CD8-positive, alpha-beta memory T cell (primary cell): Measurements from ENCODE around the gene CCDC184. TPM values are rescaled to one million over a fixed set of nuclear protein-coding genes. Genes with fewer than 3 reads are reported as not detected.
"Not testable (repeated sequence)": the region's sequence is repeated elsewhere in the genome, so short reads cannot be mapped to it uniquely, and the experiment has no call there.

Source experiments
- CTCF ChIA-PET: fragments of 350-600 bp; sonication (Branson Sonifier 250); formaldehyde crosslinking; loops from one replicate; lab custom pipeline; 2021; ENCODE audit warnings: antibody characterized with exemption; lab: Charles Lee
- POLR2A ChIA-PET: fragments of 350-600 bp; sonication (Branson Sonifier 250); formaldehyde crosslinking; loops from one replicate; lab custom pipeline; 2021; ENCODE audit warnings: antibody characterized with exemption; lab: Charles Lee
- DNase-seq, 5 donors: peaks; one replicate each; pipeline versions ENCODE4 v3.0.0 to v3.0.0-alpha.2; 2020 to 2022; ENCODE audit warnings: mixed read lengths in 1 of 5
- H3K27ac ChIP-seq: one replicate; pipeline ENCODE4 v1.7.0; 2013; ENCODE audit warnings: low read depth, mild to moderate bottlenecking, low read length, moderate library complexity
- H3K27me3 ChIP-seq: 2 replicates; pipeline ENCODE4 v1.7.0; 2013; ENCODE audit warnings: low read length, mild to moderate bottlenecking; ENCODE audit not compliant: insufficient read depth, poor library complexity, severe bottlenecking
- H3K36me3 ChIP-seq: 2 replicates; pipeline ENCODE4 v1.7.0; 2013; ENCODE audit warnings: mild to moderate bottlenecking, low read length, moderate library complexity; ENCODE audit not compliant: insufficient read depth
- H3K4me1 ChIP-seq: 2 replicates; pipeline ENCODE4 v1.7.0; 2013; ENCODE audit warnings: mild to moderate bottlenecking, low read length, moderate library complexity; ENCODE audit not compliant: insufficient read depth
- H3K4me3 ChIP-seq: 2 replicates; pipeline ENCODE4 v1.7.0; 2013; ENCODE audit warnings: mild to moderate bottlenecking, low read length
- H3K9me3 ChIP-seq: 2 replicates; pipeline ENCODE4 v1.7.0; 2013; ENCODE audit warnings: mild to moderate bottlenecking, low read length
- H3K27ac Mint-ChIP-seq, 8 donors: one replicate each; pipeline ENCODE4 v1.8.0; 2020 to 2021; ENCODE audit warnings: mixed read lengths in 8 of 8, mild to moderate bottlenecking in 6 of 8, inconsistent platforms in 3 of 8, moderate library complexity in 3 of 8
- H3K27me3 Mint-ChIP-seq, 2 donors: one replicate each; pipeline ENCODE4 v1.8.0; 2020 to 2021; ENCODE audit warnings: mixed read lengths in 2 of 2, mild to moderate bottlenecking in 1 of 2, moderate library complexity in 1 of 2
- H3K36me3 Mint-ChIP-seq, 3 donors: one replicate each; pipeline ENCODE4 v1.8.0; 2020 to 2021; ENCODE audit warnings: mixed read lengths in 3 of 3, inconsistent platforms in 1 of 3, mild to moderate bottlenecking in 1 of 3
- H3K4me1 Mint-ChIP-seq, 3 donors: one replicate each; pipeline ENCODE4 v1.8.0; 2020 to 2021; ENCODE audit warnings: mixed read lengths in 3 of 3, inconsistent platforms in 1 of 3, mild to moderate bottlenecking in 1 of 3
- H3K4me3 Mint-ChIP-seq, 7 donors: one replicate each; pipeline ENCODE4 v1.8.0; 2020 to 2021; ENCODE audit warnings: mixed read lengths in 7 of 7, mild to moderate bottlenecking in 6 of 7, moderate library complexity in 4 of 7, inconsistent platforms in 2 of 7
- H3K9me3 Mint-ChIP-seq, 5 donors: one replicate each; pipeline ENCODE4 v1.8.0; 2020 to 2022; ENCODE audit warnings: mixed read lengths in 5 of 5, mild to moderate bottlenecking in 3 of 5, moderate library complexity in 2 of 5, inconsistent platforms in 1 of 5
- polyA plus RNA-seq: library from polyadenylated mRNA; unstranded; fragments of 300-500 nt; fragmentation: Illumina TruSeq; gene quantifications from one replicate; pipeline ENCODE4 v1.2.3, GENCODE V29; 2021
- total RNA-seq, 2 experiments: library from RNA; stranded (reverse); gene quantifications; one replicate each; pipeline ENCODE4 v1.2.3, GENCODE V29; 2021

The CCDC184 gene
- under 1 TPM; 0.72 to 0.97 TPM for total RNA-seq
- 0.91 TPM for polyA plus RNA-seq

- H3K27me3 ChIP-seq = peaks cover 12% of the 10 kb centered on the region
- CTCF ChIA-PET = interaction anchor here (0.8 to 1.8 kb wide), 15 partner anchors 9 to 435 kb away, joined by 3 to 23 read pairs (median 4); partner anchors contain the start of genes ASB8 and OR10AD1
- DNase-seq = peak; percentile 57 to 91 (median 84)
- Mint-ChIP-seq H3K4me3 (peak within 1 kb of the TSS; percentile 93 to 97 (median 96)), H3K36me3 (peaks cover 0 to 6% (median 0%) of the 10 kb centered on the region in 3 donors), H3K9me3 (no peaks in the 10 kb centered on the region), H3K27ac (peak within 1 kb of the TSS; percentile 71 to 96 (median 90)), H3K27me3 (peaks cover 22 to 29% of the 10 kb centered on the region in 2 donors), H3K4me1 (peaks cover 6 to 20% (median 11%) of the 10 kb centered on the region in 3 donors)
- H3K36me3 ChIP-seq = no peaks in the 10 kb centered on the region
- H3K4me1 ChIP-seq = peaks cover 16% of the 10 kb centered on the region
- H3K9me3 ChIP-seq = no peaks in the 10 kb centered on the region
- H3K27ac ChIP-seq = peak within 1 kb of the TSS; percentile 75
- peak within 1 kb of the TSS; percentile 91 for H3K4me3 ChIP-seq
- POLR2A ChIA-PET = interaction anchor here (0.8 to 3.4 kb wide), 3 partner anchors 15 to 277 kb away, joined by 3 to 29 read pairs (median 13); partner anchors contain the start of gene ASB8
Measured at GRCh38 chr12:48183091-48183875, at the start of gene CCDC184. CCDC184 (plus strand) TSS chr12:48183644; CDS start chr12:48184123, 479 bp downstream.

- CTCF ChIA-PET = no interaction called here
Measured at GRCh38 chr12:48135027-48135426, 48.4 kb upstream of the CCDC184 start.

GRCh38 chr12:48142818-48143674 is 40.4 kb upstream of the CCDC184 start:
- no peaks in the 10 kb centered on the region for H3K27me3 Mint-ChIP-seq
- H3K27ac ChIP-seq = no peak overlapping the region
- POLR2A ChIA-PET = no interaction called here
- peaks cover 15% of the 10 kb centered on the region for H3K36me3 ChIP-seq
- H3K4me3 Mint-ChIP-seq = no peak overlapping the region
- CTCF ChIA-PET = interaction anchor here (1.1 to 1.5 kb wide), 3 partner anchors 14 to 40 kb away, joined by 3 to 4 read pairs (median 4); partner anchors contain the start of genes ASB8 and CCDC184
- peak overlapping the region in 1 of 8 donors; percentile 23 for H3K27ac Mint-ChIP-seq
- DNase-seq = no peak
- peaks cover 0 to 4% (median 0%) of the 10 kb centered on the region in 3 donors for H3K4me1 Mint-ChIP-seq
- no peaks in the 10 kb centered on the region for H3K27me3 ChIP-seq
- no peaks in the 10 kb centered on the region for H3K4me1 ChIP-seq
- H3K9me3 Mint-ChIP-seq = no peaks in the 10 kb centered on the region
- peaks cover 0 to 73% (median 10%) of the 10 kb centered on the region in 3 donors for H3K36me3 Mint-ChIP-seq
- H3K4me3 ChIP-seq = no peak overlapping the region
- no peaks in the 10 kb centered on the region for H3K9me3 ChIP-seq

More at GRCh38 chr12:48135027-48135426, 48.4 kb upstream of the CCDC184 start:
- Mint-ChIP-seq H3K9me3 (no peaks in the 10 kb centered on the region), H3K4me3 (no peak overlapping the region), H3K4me1 (no peaks in the 10 kb centered on the region), H3K27ac (no peak overlapping the region), H3K27me3 (no peaks in the 10 kb centered on the region), H3K36me3 (peaks cover 4 to 59% (median 21%) of the 10 kb centered on the region in 3 donors)
- POLR2A ChIA-PET = no interaction called here
- H3K4me3 ChIP-seq = no peak overlapping the region
- H3K27ac ChIP-seq = no peak overlapping the region
- H3K4me1 ChIP-seq = no peaks in the 10 kb centered on the region
- H3K27me3 ChIP-seq = no peaks in the 10 kb centered on the region
- H3K9me3 ChIP-seq = no peaks in the 10 kb centered on the region
- H3K36me3 ChIP-seq = no peaks in the 10 kb centered on the region
- no peak for DNase-seq

GRCh38 chr12:48143898-48144297 is 39.5 kb upstream of the CCDC184 start:
- H3K36me3 Mint-ChIP-seq = peaks cover 0 to 80% (median 12%) of the 10 kb centered on the region in 3 donors
- no peak for DNase-seq
- peaks cover 0 to 4% (median under 1%) of the 10 kb centered on the region in 3 donors for H3K4me1 Mint-ChIP-seq
- Histone ChIP-seq H3K27ac (no peak overlapping the region), H3K4me1 (no peaks in the 10 kb centered on the region), H3K4me3 (no peak overlapping the region), H3K9me3 (no peaks in the 10 kb centered on the region), H3K36me3 (peaks cover 17% of the 10 kb centered on the region), H3K27me3 (no peaks in the 10 kb centered on the region)
- peak overlapping the region in 1 of 8 donors; percentile 52 for H3K27ac Mint-ChIP-seq
- no peaks in the 10 kb centered on the region for H3K27me3 Mint-ChIP-seq
- POLR2A ChIA-PET = interaction anchor here (1.5 kb wide), 1 partner anchor 14 kb away, joined by 3 read pairs; no protein-coding TSS in a partner anchor
- CTCF ChIA-PET = interaction anchor here (1.2 kb wide), 1 partner anchor 39 kb away, joined by 3 read pairs; the partner anchor contains the start of gene CCDC184
- no peaks in the 10 kb centered on the region for H3K9me3 Mint-ChIP-seq
- no peak overlapping the region for H3K4me3 Mint-ChIP-seq

GRCh38 chr12:48145981-48146380 is 37.5 kb upstream of the CCDC184 start:
- Mint-ChIP-seq H3K4me1 (peaks cover 0 to 9% (median 3%) of the 10 kb centered on the region in 3 donors), H3K27ac (peak overlapping the region in 1 of 8 donors; percentile 7), H3K4me3 (no peak overlapping the region), H3K36me3 (peaks cover 0 to 90% (median 13%) of the 10 kb centered on the region in 3 donors), H3K27me3 (no peaks in the 10 kb centered on the region), H3K9me3 (no peaks in the 10 kb centered on the region)
- no peak overlapping the region for H3K4me3 ChIP-seq
- no peak for DNase-seq
- ChIA-PET POLR2A (no interaction called here), CTCF (interaction anchor here (0.9 to 1.3 kb wide), 2 partner anchors 9 to 11 kb away, joined by 4 to 6 read pairs; partner anchors contain the start of gene ASB8)
- H3K9me3 ChIP-seq = no peaks in the 10 kb centered on the region
- no peak overlapping the region for H3K27ac ChIP-seq
- peaks cover 37% of the 10 kb centered on the region for H3K36me3 ChIP-seq
- no peaks in the 10 kb centered on the region for H3K27me3 ChIP-seq
- H3K4me1 ChIP-seq = no peaks in the 10 kb centered on the region

GRCh38 chr12:48151103-48151771 is 32.2 kb upstream of the CCDC184 start:
- H3K4me1 Mint-ChIP-seq = peaks cover 14 to 30% (median 25%) of the 10 kb centered on the region in 3 donors
- H3K4me3 Mint-ChIP-seq = no peak overlapping the region
- H3K4me1 ChIP-seq = peaks cover 2% of the 10 kb centered on the region
- H3K27ac Mint-ChIP-seq = no peak overlapping the region
- H3K9me3 ChIP-seq = no peaks in the 10 kb centered on the region
- CTCF ChIA-PET = no interaction called here
- H3K36me3 ChIP-seq = peaks cover 58% of the 10 kb centered on the region
- DNase-seq = no peak
- peaks cover 0 to 75% (median 15%) of the 10 kb centered on the region in 3 donors for H3K36me3 Mint-ChIP-seq
- H3K27me3 Mint-ChIP-seq = no peaks in the 10 kb centered on the region
- no peak overlapping the region for H3K27ac ChIP-seq
- POLR2A ChIA-PET = no interaction called here
- H3K4me3 ChIP-seq = no peak overlapping the region
- no peaks in the 10 kb centered on the region for H3K27me3 ChIP-seq
- H3K9me3 Mint-ChIP-seq = no peaks in the 10 kb centered on the region

- CTCF ChIA-PET = interaction anchor here (1.2 to 1.5 kb wide), 2 partner anchors 10 to 14 kb away, joined by 4 read pairs; no protein-coding TSS in a partner anchor
- H3K27me3 ChIP-seq, H3K9me3 Mint-ChIP-seq, POLR2A ChIA-PET, H3K27me3 Mint-ChIP-seq, DNase-seq, H3K9me3 ChIP-seq, H3K27ac ChIP-seq, H3K4me3 ChIP-seq: not testable (repeated sequence)
- Mint-ChIP-seq H3K27ac (peak overlapping the region in 4 of 8 donors; percentile 73 to 99 (median 92)), H3K4me1 (peaks cover 31 to 55% (median 43%) of the 10 kb centered on the region in 3 donors), H3K4me3 (peak overlapping the region in 6 of 7 donors; percentile 79 to 99 (median 98)), H3K36me3 (peaks cover 0 to 43% (median 8%) of the 10 kb centered on the region in 3 donors)
- Histone ChIP-seq H3K36me3 (peaks cover 25% of the 10 kb centered on the region), H3K4me1 (peaks cover 20% of the 10 kb centered on the region)
Measured at GRCh38 chr12:48155786-48156185, 27.7 kb upstream of the CCDC184 start.
